ENCODE data around the gene SBSN. TPM values are rescaled to one million over a fixed set of nuclear protein-coding genes. Genes with fewer than 3 reads are reported as not detected.

SBSN gene
- total and polyA plus RNA-seq, 9 of the 15 experiments (the other 6 are each of a cell fraction or from before 2014, with no cell fraction given), result 0.05 TPM; not detected in 8

- no peak overlapping the region for H3K27ac ChIP-seq (ENCODE audit: extremely low read depth, low read depth, low read length)
- peaks cover 28 to 78% of the 10 kb centered on the region in 2 experiments for H3K27me3 ChIP-seq (ENCODE audit: control insufficient read depth in 2 of 2, insufficient read depth in 2 of 2, low read length in 2 of 2)
- no TSS peak for BruUV-seq (replicated peaks)
- no peaks in the 10 kb centered on the region for H3K9me1 ChIP-seq (ENCODE audit: control insufficient read depth, insufficient read depth, low read length)
- TF ChIP-seq BRF1 (IDR thresholded peaks at IDR 0.05; ENCODE audit: borderline replicate concordance, extremely low read depth, insufficient read length) (no peak), ZFP30 (CRISPR knock-in tag; IDR thresholded peaks at IDR 0.05; ENCODE audit: borderline replicate concordance) (no peak), CBFA2T3 (IDR thresholded peaks at IDR 0.05) (peak; percentile 38), NR2C2 (CRISPR knock-in tag; IDR thresholded peaks at IDR 0.05) (no peak), NR2C2 (tag; IDR thresholded peaks at IDR 0.05) (0 out of 2 replicates have a peak, but pooled peaks have one; percentile 22), CBFA2T2 (conservative IDR thresholded peaks at IDR 0.05) (0 out of 2 replicates have a peak, but pooled peaks have one; percentile 11), ZNF384 (IDR thresholded peaks at IDR 0.05; ENCODE audit: low read depth, low read length) (no peak), TCF3 (CRISPR knock-in tag; IDR thresholded peaks at IDR 0.05) (peak; percentile 66), MYC (IDR thresholded peaks at IDR 0.05; ENCODE audit: low read depth, low read length) (no peak), MYC (CRISPR knock-in tag; IDR thresholded peaks at IDR 0.05; ENCODE audit: borderline replicate concordance, low read depth) (no peak)
- TF ChIP-seq, protein P1, sequence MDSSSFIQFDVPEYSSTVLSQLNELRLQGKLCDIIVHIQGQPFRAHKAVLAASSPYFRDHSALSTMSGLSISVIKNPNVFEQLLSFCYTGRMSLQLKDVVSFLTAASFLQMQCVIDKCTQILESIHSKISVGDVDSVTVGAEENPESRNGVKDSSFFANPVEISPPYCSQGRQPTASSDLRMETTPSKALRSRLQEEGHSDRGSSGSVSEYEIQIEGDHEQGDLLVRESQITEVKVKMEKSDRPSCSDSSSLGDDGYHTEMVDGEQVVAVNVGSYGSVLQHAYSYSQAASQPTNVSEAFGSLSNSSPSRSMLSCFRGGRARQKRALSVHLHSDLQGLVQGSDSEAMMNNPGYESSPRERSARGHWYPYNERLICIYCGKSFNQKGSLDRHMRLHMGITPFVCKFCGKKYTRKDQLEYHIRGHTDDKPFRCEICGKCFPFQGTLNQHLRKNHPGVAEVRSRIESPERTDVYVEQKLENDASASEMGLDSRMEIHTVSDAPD (CRISPR knock-in tag; IDR thresholded peaks at IDR 0.05), result no peak
- intact Hi-C loops (cut with micrococcal nuclease) (no loop called here), in situ Hi-C loops (cut with MboI) (no loop called here)
- peaks cover 6% of the 10 kb centered on the region; the same call in 1 of the 2 replicates for H4K20me1 ChIP-seq (replicated peaks; ENCODE audit: control insufficient read depth, insufficient read depth, low read length)
- FAIRE-seq, result peak; percentile 63
- H3K4me1 ChIP-seq (replicated peaks in 1 of 2; ENCODE audit: control insufficient read depth in 2 of 2, insufficient read depth in 2 of 2, low read length in 2 of 2), result peaks cover 9 to 30% of the 10 kb centered on the region in 2 experiments; a peak in 4 of 5 replicates
- peak overlapping the region; percentile 45; the same call in 1 of the 2 replicates for H2AFZ ChIP-seq (ENCODE audit: low read depth, low read length)
- 18% methylated on average over 9 of the region's 9 CpGs for WGBS (ENCODE audit: insufficient coverage, low coverage, missing lambda C conversion rate)
- H3K4me2 ChIP-seq (ENCODE audit: insufficient read depth, low read length), result peak overlapping the region; percentile 25; the same call in 1 of the 2 replicates
- H3K4me3 ChIP-seq, result no peak overlapping the region
- no peaks in the 10 kb centered on the region for H3K79me2 ChIP-seq (ENCODE audit: control insufficient read depth, insufficient read depth, low read length)
- no peaks in the 10 kb centered on the region for H3K9me3 ChIP-seq (replicated peaks; ENCODE audit: control insufficient read depth, insufficient read depth, low read depth, low read length)
- H3K9ac ChIP-seq (ENCODE audit: insufficient read depth in 1 of 2, low read depth in 2 of 2, low read length in 2 of 2), result 0 out of 4 replicates have a peak overlapping the region, but pooled peaks of 1 of the 2 experiments have one; percentile 52
- POLR2A ChIA-PET, result no interaction called here
- H3K36me3 ChIP-seq (ENCODE audit: control insufficient read depth, insufficient read depth, low read length), result no peaks in the 10 kb centered on the region
- CTCF ChIA-PET (ENCODE audit: low intra/inter-chr PET ratio), result no interaction called here
- no peak for ATAC-seq
- DNase-seq (ENCODE audit: extremely low read depth in 1 of 4, low spot score in 3 of 4), result peak in 1 of 4 experiments; percentile 27
Measured at GRCh38 chr19:35498984-35499527, 29.1 kb downstream of the SBSN start.

Measured in K562 (cell line).